ENCODE data around the gene BTG1. TPM values are rescaled to one million over a fixed set of nuclear protein-coding genes. Genes with fewer than 3 reads are reported as not detected.

Gene BTG1
- total and polyA plus RNA-seq, 2 of the 8 experiments (the other 6 are each of a cell fraction or from before 2014, with no cell fraction given), result 17.1 to 32.7 TPM

DNA sequence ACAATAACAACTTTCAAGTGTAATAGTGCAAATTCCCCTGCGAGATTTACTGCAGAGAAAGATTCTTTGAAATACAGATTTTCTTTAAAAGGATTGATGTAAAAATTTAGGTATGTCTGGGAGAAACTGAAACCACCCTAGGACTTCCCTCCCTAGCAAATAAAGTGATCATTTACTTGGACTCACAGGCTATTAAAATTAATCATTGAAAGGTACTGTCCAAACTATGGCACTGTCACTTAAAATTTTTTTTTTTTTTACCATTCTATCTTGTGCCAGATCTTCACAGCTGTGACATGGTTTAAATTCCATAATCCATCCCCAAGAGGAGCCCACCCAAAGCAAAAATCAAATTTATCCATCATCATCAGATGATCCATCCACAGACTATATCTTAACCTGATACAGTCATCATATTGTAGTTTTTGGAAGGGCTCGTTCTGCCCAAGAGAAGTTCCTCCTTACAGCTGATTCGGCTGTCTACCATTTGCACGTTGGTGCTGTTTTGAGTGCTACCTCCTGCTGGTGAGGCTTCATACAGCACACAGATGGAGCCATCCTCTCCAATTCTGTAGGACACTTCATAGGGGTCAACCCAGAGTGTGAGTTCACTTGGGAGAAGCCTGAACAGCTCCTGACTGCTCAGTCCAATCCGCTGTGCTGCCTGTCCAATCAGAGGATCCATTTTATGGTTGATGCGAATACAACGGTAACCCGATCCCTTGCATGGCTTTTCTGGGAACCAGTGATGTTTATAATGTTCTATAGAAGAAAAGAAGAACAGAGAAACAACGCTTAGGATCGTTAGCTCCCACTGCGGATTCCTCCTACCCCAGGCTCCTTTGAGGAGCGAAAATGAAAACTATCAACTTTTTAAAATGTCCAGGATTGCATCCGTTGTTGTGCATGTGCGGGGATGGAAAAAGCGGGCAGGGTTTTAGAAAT lies 1.7 kb downstream of the BTG1 start (continued):
- TF ChIP-seq, protein P1, sequence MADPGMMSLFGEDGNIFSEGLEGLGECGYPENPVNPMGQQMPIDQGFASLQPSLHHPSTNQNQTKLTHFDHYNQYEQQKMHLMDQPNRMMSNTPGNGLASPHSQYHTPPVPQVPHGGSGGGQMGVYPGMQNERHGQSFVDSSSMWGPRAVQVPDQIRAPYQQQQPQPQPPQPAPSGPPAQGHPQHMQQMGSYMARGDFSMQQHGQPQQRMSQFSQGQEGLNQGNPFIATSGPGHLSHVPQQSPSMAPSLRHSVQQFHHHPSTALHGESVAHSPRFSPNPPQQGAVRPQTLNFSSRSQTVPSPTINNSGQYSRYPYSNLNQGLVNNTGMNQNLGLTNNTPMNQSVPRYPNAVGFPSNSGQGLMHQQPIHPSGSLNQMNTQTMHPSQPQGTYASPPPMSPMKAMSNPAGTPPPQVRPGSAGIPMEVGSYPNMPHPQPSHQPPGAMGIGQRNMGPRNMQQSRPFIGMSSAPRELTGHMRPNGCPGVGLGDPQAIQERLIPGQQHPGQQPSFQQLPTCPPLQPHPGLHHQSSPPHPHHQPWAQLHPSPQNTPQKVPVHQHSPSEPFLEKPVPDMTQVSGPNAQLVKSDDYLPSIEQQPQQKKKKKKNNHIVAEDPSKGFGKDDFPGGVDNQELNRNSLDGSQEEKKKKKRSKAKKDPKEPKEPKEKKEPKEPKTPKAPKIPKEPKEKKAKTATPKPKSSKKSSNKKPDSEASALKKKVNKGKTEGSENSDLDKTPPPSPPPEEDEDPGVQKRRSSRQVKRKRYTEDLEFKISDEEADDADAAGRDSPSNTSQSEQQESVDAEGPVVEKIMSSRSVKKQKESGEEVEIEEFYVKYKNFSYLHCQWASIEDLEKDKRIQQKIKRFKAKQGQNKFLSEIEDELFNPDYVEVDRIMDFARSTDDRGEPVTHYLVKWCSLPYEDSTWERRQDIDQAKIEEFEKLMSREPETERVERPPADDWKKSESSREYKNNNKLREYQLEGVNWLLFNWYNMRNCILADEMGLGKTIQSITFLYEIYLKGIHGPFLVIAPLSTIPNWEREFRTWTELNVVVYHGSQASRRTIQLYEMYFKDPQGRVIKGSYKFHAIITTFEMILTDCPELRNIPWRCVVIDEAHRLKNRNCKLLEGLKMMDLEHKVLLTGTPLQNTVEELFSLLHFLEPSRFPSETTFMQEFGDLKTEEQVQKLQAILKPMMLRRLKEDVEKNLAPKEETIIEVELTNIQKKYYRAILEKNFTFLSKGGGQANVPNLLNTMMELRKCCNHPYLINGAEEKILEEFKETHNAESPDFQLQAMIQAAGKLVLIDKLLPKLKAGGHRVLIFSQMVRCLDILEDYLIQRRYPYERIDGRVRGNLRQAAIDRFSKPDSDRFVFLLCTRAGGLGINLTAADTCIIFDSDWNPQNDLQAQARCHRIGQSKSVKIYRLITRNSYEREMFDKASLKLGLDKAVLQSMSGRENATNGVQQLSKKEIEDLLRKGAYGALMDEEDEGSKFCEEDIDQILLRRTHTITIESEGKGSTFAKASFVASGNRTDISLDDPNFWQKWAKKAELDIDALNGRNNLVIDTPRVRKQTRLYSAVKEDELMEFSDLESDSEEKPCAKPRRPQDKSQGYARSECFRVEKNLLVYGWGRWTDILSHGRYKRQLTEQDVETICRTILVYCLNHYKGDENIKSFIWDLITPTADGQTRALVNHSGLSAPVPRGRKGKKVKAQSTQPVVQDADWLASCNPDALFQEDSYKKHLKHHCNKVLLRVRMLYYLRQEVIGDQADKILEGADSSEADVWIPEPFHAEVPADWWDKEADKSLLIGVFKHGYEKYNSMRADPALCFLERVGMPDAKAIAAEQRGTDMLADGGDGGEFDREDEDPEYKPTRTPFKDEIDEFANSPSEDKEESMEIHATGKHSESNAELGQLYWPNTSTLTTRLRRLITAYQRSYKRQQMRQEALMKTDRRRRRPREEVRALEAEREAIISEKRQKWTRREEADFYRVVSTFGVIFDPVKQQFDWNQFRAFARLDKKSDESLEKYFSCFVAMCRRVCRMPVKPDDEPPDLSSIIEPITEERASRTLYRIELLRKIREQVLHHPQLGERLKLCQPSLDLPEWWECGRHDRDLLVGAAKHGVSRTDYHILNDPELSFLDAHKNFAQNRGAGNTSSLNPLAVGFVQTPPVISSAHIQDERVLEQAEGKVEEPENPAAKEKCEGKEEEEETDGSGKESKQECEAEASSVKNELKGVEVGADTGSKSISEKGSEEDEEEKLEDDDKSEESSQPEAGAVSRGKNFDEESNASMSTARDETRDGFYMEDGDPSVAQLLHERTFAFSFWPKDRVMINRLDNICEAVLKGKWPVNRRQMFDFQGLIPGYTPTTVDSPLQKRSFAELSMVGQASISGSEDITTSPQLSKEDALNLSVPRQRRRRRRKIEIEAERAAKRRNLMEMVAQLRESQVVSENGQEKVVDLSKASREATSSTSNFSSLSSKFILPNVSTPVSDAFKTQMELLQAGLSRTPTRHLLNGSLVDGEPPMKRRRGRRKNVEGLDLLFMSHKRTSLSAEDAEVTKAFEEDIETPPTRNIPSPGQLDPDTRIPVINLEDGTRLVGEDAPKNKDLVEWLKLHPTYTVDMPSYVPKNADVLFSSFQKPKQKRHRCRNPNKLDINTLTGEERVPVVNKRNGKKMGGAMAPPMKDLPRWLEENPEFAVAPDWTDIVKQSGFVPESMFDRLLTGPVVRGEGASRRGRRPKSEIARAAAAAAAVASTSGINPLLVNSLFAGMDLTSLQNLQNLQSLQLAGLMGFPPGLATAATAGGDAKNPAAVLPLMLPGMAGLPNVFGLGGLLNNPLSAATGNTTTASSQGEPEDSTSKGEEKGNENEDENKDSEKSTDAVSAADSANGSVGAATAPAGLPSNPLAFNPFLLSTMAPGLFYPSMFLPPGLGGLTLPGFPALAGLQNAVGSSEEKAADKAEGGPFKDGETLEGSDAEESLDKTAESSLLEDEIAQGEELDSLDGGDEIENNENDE (IDR thresholded peaks at IDR 0.05; ENCODE audit: insufficient replicate concordance, low read length), result no peak
- no peak for TF ChIP-seq SIRT6 (IDR thresholded peaks at IDR 0.05; ENCODE audit: low read length)
- no peak for TF ChIP-seq RFX5 (IDR thresholded peaks at IDR 0.05; ENCODE audit: borderline replicate concordance, low read depth, low read length)
- no peak for TF ChIP-seq EZH2 (IDR thresholded peaks at IDR 0.05; ENCODE audit: low read depth, low read length, severe bottlenecking)
- TF ChIP-seq, protein P2, sequence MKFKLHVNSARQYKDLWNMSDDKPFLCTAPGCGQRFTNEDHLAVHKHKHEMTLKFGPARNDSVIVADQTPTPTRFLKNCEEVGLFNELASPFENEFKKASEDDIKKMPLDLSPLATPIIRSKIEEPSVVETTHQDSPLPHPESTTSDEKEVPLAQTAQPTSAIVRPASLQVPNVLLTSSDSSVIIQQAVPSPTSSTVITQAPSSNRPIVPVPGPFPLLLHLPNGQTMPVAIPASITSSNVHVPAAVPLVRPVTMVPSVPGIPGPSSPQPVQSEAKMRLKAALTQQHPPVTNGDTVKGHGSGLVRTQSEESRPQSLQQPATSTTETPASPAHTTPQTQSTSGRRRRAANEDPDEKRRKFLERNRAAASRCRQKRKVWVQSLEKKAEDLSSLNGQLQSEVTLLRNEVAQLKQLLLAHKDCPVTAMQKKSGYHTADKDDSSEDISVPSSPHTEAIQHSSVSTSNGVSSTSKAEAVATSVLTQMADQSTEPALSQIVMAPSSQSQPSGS (IDR thresholded peaks at IDR 0.05; ENCODE audit: low read length), result no peak
- TF ChIP-seq HDAC2 (IDR thresholded peaks at IDR 0.05; ENCODE audit: borderline replicate concordance in 1 of 2, low read depth in 2 of 2, low read length in 2 of 2), result no peak
- TF ChIP-seq BCL11A (IDR thresholded peaks at IDR 0.05; ENCODE audit: low read depth in 2 of 2, low read length in 2 of 2), result no peak
